Renal cortex interstitium (tissue), 11 donors: ENCODE measurements around the gene PRR4. TPM values are rescaled to one million over a fixed set of nuclear protein-coding genes. Genes with fewer than 3 reads are reported as not detected.

Experiments
- DNase-seq, 11 donors: peaks; one replicate each; pipeline ENCODE4 v3.0.0-alpha.2; 2013; ENCODE audit warnings: low read depth in 9 of 11, low spot score in 4 of 11; ENCODE audit errors: extremely low read depth in 1 of 11
- polyA plus RNA-seq, 3 donors: library from polyadenylated mRNA; unstranded; fragments of 120-200 nt; gene quantifications; one replicate each; pipeline ENCODE4 v1.2.1, GENCODE V29; 2013; ENCODE audit not compliant: insufficient read length in 3 of 3

The PRR4 gene
- polyA plus RNA-seq, 3 donors = 5.6 to 14.4 (median 8.8) TPM

GRCh38 chr12:10811883-10812536 is 37.3 kb downstream of the PRR4 start:
- no peak for DNase-seq

GRCh38 chr12:10810068-10810467 is 39.2 kb downstream of the PRR4 start, which contains the start of gene TAS2R9:
TAS2R9 (minus strand) TSS chr12:10810168; CDS start chr12:10810075, 93 bp downstream.
- no peak for DNase-seq

GRCh38 chr12:10807186-10807585 is 42.1 kb downstream of the PRR4 start, which contains the start of gene TAS2R8:
TAS2R8 (minus strand) TSS chr12:10807286; CDS start chr12:10806980, 306 bp downstream.
- DNase-seq = no peak

GRCh38 chr12:10802587-10802986 is 46.7 kb downstream of the PRR4 start, which contains the start of gene TAS2R7:
TAS2R7 (minus strand) TSS chr12:10802627; CDS start chr12:10802570, 57 bp downstream.
- no peak for DNase-seq

- no peak for DNase-seq
Observed at GRCh38 chr12:10801741-10802140, 47.5 kb downstream of the PRR4 start.

Other genes starting within 250 kb of the PRR4 start
- gene MAGOHB, start 235.9 kb downstream of the PRR4 start, polyA plus RNA-seq = 10 to 100 TPM; 38.9 to 41.5 (median 41.4) TPM
- under 1 TPM; 0.64 to 0.80 (median 0.69) TPM for gene STYK1, start 175.4 kb downstream of the PRR4 start, polyA plus RNA-seq
- 100 to 1,000 TPM; 216 to 263 (median 254) TPM for gene YBX3, start 126.2 kb downstream of the PRR4 start, polyA plus RNA-seq
- not detected for gene TAS2R7, start 46.8 kb downstream of the PRR4 start, polyA plus RNA-seq
- gene TAS2R8, start 42.2 kb downstream of the PRR4 start, polyA plus RNA-seq = not detected
- not detected for gene TAS2R9, start 39.3 kb downstream of the PRR4 start, polyA plus RNA-seq
- 1 to 10 TPM; 2.2 to 3.3 (median 2.7) TPM for gene TAS2R10, start 23.1 kb downstream of the PRR4 start, polyA plus RNA-seq
- gene PRH1, start 34.8 kb upstream of the PRR4 start, polyA plus RNA-seq = 10 to 100 TPM; 13.0 to 18.0 (median 15.2) TPM
- gene TAS2R13, start 60.1 kb upstream of the PRR4 start, polyA plus RNA-seq = under 1 TPM in 1 of 3 donors, not detected in 2; 0.24 TPM
- gene PRH2, start 79.8 kb upstream of the PRR4 start, polyA plus RNA-seq = under 1 TPM in 2 of 3 donors, not detected in 1; 0.56 TPM
- gene TAS2R14, start 89.8 kb upstream of the PRR4 start, polyA plus RNA-seq = 1 to 10 TPM; 3.0 to 6.0 (median 3.1) TPM
- gene TAS2R50, start 137.4 kb upstream of the PRR4 start, polyA plus RNA-seq = under 1 TPM in 1 of 3 donors, not detected in 2; 0.20 TPM
- 1 to 10 TPM; 1.1 to 4.0 (median 1.9) TPM for gene TAS2R20, start 148.8 kb upstream of the PRR4 start, polyA plus RNA-seq
- 1 to 10 TPM; 1.1 to 2.5 (median 1.8) TPM for gene TAS2R19, start 173.1 kb upstream of the PRR4 start, polyA plus RNA-seq
- 1 to 10 TPM; 1.1 to 2.9 (median 1.4) TPM for gene TAS2R31, start 181.9 kb upstream of the PRR4 start, polyA plus RNA-seq
- gene TAS2R46, start 212.8 kb upstream of the PRR4 start, polyA plus RNA-seq = not detected
- gene TAS2R43, start 242.8 kb upstream of the PRR4 start, polyA plus RNA-seq = under 1 TPM; 0.19 to 0.54 (median 0.20) TPM